Measurements from ENCODE around the gene CBFB.
"Not testable (repeated sequence)": the region's sequence is repeated elsewhere in the genome, so short reads cannot be mapped to it uniquely, and the experiment has no call there.

Gene CBFB

GRCh38 chr16:67028696-67029253 is at the start of gene CBFB:
Gene CBFB, plus strand, starts transcription at chr16:67029149. Its CDS starts 259 bp downstream, at chr16:67029408.
- Mint-ChIP-seq H3K9me3 (no peaks in the 10 kb centered on the region), H3K36me3 (ENCODE audit: low read depth) (peaks cover 39% of the 10 kb centered on the region), H3K27ac (peak within 1 kb of the TSS; percentile 89), H3K27me3 (ENCODE audit: low read depth) (no peaks in the 10 kb centered on the region), H3K4me1 (ENCODE audit: low read depth) (peaks cover 46% of the 10 kb centered on the region), H3K4me3 (peak within 1 kb of the TSS; percentile 93)
- peak; percentile 94 for DNase-seq (ENCODE audit: low spot score)

DNA sequence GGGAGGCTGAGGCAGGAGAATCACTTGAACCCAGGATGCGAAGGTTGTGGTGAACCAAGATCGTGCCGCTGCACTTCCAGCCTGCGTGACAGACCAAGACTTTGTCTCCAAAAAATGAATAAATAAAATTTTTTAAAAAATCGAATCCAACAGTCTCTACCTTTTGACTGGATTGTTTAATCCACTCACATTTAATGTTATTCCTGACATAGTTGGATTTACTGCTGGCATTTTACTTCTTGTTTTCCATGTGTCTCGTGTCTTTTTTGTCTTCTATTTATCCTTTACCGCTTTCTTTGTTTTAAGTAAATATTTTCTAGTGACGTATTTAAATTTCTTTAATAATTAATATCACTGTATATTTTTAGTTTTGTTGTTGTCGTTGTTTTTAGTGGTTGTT is 45.9 kb upstream of the CBFB start:
- H3K27ac Mint-ChIP-seq, result peak overlapping the region; percentile 93
- H3K9me3 Mint-ChIP-seq, result no peaks in the 10 kb centered on the region
- H3K4me3 Mint-ChIP-seq, result no peak overlapping the region
- DNase-seq (ENCODE audit: low spot score), result no peak
- H3K27me3 Mint-ChIP-seq (ENCODE audit: low read depth), result no peaks in the 10 kb centered on the region
- H3K36me3 Mint-ChIP-seq (ENCODE audit: low read depth), result peaks cover 11% of the 10 kb centered on the region
- peaks cover 55% of the 10 kb centered on the region for H3K4me1 Mint-ChIP-seq (ENCODE audit: low read depth)

DNA sequence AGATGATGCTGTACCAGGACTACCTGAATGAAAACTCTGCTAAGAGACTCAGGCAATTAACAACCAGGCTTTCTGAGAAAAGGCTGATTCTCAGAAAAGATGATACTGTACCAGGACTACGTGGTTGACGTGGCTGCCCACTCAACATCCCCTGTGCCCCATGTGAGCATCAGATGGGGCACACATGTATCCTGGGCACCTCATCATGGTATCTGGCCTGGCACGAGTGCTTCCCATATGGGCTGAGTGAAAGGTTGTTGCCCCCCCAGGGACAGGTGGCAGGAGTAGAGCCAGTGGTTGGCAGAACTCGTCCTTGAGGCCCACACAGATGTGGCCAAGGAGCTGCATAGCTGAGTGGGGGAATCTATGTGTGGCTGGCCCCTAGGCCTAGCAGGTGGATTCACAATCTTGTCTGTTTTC is 44.0 kb upstream of the CBFB start:
- Mint-ChIP-seq H3K27me3 (ENCODE audit: low read depth) (no peaks in the 10 kb centered on the region), H3K4me3 (peak overlapping the region; percentile 54), H3K4me1 (ENCODE audit: low read depth) (peaks cover 52% of the 10 kb centered on the region), H3K9me3 (no peaks in the 10 kb centered on the region), H3K27ac (peak overlapping the region; percentile 93), H3K36me3 (ENCODE audit: low read depth) (peaks cover 11% of the 10 kb centered on the region)
- DNase-seq (ENCODE audit: low spot score), result peak; percentile 83

- H3K4me3 Mint-ChIP-seq, result peak overlapping the region; percentile 62
- H3K27ac Mint-ChIP-seq, result peak overlapping the region; percentile 82
- H3K4me1 Mint-ChIP-seq (ENCODE audit: low read depth), result peaks cover 51% of the 10 kb centered on the region
- peaks cover 11% of the 10 kb centered on the region for H3K36me3 Mint-ChIP-seq (ENCODE audit: low read depth)
- no peaks in the 10 kb centered on the region for H3K9me3 Mint-ChIP-seq
- no peak for DNase-seq (ENCODE audit: low spot score)
- H3K27me3 Mint-ChIP-seq (ENCODE audit: low read depth), result no peaks in the 10 kb centered on the region
Observed at GRCh38 chr16:66986559-66986958, 42.4 kb upstream of the CBFB start.

DNA sequence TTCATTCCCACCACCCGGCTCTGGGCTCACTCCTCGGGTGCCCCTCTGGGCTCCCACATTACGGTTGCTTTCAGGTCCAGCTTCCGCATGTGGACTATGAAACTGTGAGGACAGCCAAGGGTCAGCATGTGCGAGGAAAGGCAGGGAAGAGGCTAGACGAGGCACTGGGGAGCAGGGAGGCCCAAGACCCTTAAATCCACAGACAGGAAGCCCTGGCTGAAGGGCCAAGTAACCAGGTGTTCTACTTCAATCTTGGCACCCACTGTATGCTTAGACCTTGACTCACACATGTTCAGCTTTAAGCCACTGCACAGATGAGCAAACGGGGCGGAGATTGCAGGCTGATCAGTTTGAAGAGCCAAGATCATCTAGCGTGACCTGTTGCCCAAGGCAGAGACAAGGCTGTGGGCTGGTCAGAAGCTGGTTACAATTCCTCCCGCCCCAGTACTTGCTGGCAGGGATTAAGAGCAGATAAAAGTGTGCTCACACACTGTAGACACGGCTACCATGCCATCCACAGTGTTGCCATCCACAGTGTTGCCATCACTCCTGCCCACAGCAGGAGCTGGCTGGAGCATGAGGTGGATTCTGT is 40.7 kb upstream of the CBFB start, which contains the start of gene CES4A:
Gene CES4A, plus strand, starts transcription at position 393 of the 592 bp plus-strand sequence. Its CDS starts 184 bp downstream, at position 577.
- peak within 1 kb of the TSS; percentile 63 for H3K4me3 Mint-ChIP-seq
- H3K4me1 Mint-ChIP-seq (ENCODE audit: low read depth), result peaks cover 45% of the 10 kb centered on the region
- DNase-seq (ENCODE audit: low spot score), result no peak
- no peaks in the 10 kb centered on the region for H3K27me3 Mint-ChIP-seq (ENCODE audit: low read depth)
- peaks cover 5% of the 10 kb centered on the region for H3K36me3 Mint-ChIP-seq (ENCODE audit: low read depth)
- H3K27ac Mint-ChIP-seq, result peak within 1 kb of the TSS; percentile 80
- H3K9me3 Mint-ChIP-seq, result no peaks in the 10 kb centered on the region

- Mint-ChIP-seq H3K27ac (no peak overlapping the region), H3K4me3 (no peak overlapping the region), H3K36me3 (ENCODE audit: low read depth) (peaks cover 4% of the 10 kb centered on the region), H3K27me3 (ENCODE audit: low read depth) (no peaks in the 10 kb centered on the region), H3K4me1 (ENCODE audit: low read depth) (peaks cover 21% of the 10 kb centered on the region), H3K9me3 (no peaks in the 10 kb centered on the region)
- DNase-seq (ENCODE audit: low spot score), result no peak
Observed at GRCh38 chr16:66991545-66992077, 37.3 kb upstream of the CBFB start.

- peaks cover 10% of the 10 kb centered on the region for H3K4me1 Mint-ChIP-seq (ENCODE audit: low read depth)
- not testable (repeated sequence) for H3K27ac Mint-ChIP-seq; H3K9me3 Mint-ChIP-seq; H3K36me3 Mint-ChIP-seq (ENCODE audit: low read depth); H3K27me3 Mint-ChIP-seq (ENCODE audit: low read depth); DNase-seq (ENCODE audit: low spot score); H3K4me3 Mint-ChIP-seq
Observed at GRCh38 chr16:66993558-66993957, 35.4 kb upstream of the CBFB start.

- Mint-ChIP-seq H3K4me1 (ENCODE audit: low read depth) (peaks cover 22% of the 10 kb centered on the region), H3K27me3 (ENCODE audit: low read depth) (no peaks in the 10 kb centered on the region), H3K27ac (no peak overlapping the region), H3K36me3 (ENCODE audit: low read depth) (no peaks in the 10 kb centered on the region), H3K4me3 (no peak overlapping the region), H3K9me3 (no peaks in the 10 kb centered on the region)
- DNase-seq (ENCODE audit: low spot score), result no peak
Observed at GRCh38 chr16:66996324-66996982, 32.5 kb upstream of the CBFB start.

- no peak overlapping the region for H3K4me3 Mint-ChIP-seq
- no peaks in the 10 kb centered on the region for H3K27me3 Mint-ChIP-seq (ENCODE audit: low read depth)
- DNase-seq (ENCODE audit: low spot score), result no peak
- no peak overlapping the region for H3K27ac Mint-ChIP-seq
- no peaks in the 10 kb centered on the region for H3K9me3 Mint-ChIP-seq
- H3K36me3 Mint-ChIP-seq (ENCODE audit: low read depth), result peaks cover 2% of the 10 kb centered on the region
- peaks cover 27% of the 10 kb centered on the region for H3K4me1 Mint-ChIP-seq (ENCODE audit: low read depth)
Observed at GRCh38 chr16:66996983-66997358, 32.0 kb upstream of the CBFB start.

DNA sequence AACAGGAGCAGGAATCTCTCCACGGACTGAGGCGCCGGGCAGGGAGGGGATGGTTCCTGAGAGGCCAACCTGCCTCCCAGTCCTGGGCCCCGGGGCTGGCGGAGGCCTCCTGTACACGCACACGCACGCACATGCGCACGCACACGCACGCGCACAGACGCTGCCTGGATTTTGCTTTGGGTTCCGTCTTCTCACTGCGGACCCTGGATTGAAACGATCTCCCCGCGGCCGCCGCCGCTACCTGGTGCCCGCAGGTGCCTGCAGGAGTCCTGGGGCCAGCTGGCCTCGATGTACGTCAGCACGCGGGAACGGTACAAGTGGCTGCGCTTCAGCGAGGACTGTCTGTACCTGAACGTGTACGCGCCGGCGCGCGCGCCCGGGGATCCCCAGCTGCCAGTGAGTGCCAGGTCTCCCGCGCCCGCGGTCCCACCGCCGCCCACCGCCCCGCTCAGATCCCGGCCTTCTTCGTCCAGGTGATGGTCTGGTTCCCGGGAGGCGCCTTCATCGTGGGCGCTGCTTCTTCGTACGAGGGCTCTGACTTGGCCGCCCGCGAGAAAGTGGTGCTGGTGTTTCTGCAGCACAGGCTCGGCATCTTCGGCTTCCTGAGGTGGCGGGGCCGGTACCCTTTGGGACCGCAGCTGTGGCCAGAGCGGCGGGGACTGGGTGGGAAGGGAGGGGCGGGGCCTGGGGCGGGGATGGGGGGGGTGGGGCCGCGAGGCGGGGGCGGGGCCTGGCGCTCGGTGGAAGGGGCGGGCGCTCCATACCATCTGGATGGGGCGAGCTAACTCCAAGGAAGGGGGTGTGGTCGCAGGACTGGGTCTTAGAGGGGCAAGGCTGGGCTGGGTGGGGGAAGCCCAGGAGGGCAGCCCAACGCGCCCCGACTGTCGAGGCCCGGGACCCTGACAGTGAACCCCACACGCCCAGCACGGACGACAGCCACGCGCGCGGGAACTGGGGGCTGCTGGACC is 28.3 kb upstream of the CBFB start:
- H3K4me1 Mint-ChIP-seq (ENCODE audit: low read depth), result peaks cover 29% of the 10 kb centered on the region
- H3K9me3 Mint-ChIP-seq, result no peaks in the 10 kb centered on the region
- DNase-seq (ENCODE audit: low spot score), result peak; percentile 47
- peak overlapping the region; percentile 79 for H3K4me3 Mint-ChIP-seq
- peak overlapping the region; percentile 82 for H3K27ac Mint-ChIP-seq
- H3K27me3 Mint-ChIP-seq (ENCODE audit: low read depth), result no peaks in the 10 kb centered on the region
- peaks cover 16% of the 10 kb centered on the region for H3K36me3 Mint-ChIP-seq (ENCODE audit: low read depth)

DNA sequence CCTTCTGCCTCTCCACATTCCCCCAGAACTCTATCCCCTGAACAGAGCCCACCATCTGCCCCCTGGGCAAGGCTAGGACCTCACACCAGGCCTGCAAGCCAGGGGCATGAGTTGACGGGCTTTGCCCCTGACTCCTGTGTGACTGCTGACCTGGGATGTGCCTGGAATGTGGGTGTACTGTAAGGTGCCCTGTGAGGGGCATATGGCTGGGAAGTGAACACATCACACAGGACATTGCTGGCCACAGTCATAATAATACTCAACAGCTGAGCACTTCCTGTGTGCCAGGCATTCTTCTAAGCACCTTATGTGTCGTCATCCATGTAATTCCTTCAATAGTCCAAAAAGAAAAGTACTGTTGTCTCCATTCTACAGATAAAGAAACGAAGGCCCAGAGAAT is 27.2 kb upstream of the CBFB start:
- Mint-ChIP-seq H3K36me3 (ENCODE audit: low read depth) (peaks cover 21% of the 10 kb centered on the region), H3K4me3 (peak overlapping the region; percentile 21), H3K4me1 (ENCODE audit: low read depth) (peaks cover 31% of the 10 kb centered on the region), H3K9me3 (no peaks in the 10 kb centered on the region), H3K27ac (no peak overlapping the region), H3K27me3 (ENCODE audit: low read depth) (no peaks in the 10 kb centered on the region)
- DNase-seq (ENCODE audit: low spot score), result no peak

DNA sequence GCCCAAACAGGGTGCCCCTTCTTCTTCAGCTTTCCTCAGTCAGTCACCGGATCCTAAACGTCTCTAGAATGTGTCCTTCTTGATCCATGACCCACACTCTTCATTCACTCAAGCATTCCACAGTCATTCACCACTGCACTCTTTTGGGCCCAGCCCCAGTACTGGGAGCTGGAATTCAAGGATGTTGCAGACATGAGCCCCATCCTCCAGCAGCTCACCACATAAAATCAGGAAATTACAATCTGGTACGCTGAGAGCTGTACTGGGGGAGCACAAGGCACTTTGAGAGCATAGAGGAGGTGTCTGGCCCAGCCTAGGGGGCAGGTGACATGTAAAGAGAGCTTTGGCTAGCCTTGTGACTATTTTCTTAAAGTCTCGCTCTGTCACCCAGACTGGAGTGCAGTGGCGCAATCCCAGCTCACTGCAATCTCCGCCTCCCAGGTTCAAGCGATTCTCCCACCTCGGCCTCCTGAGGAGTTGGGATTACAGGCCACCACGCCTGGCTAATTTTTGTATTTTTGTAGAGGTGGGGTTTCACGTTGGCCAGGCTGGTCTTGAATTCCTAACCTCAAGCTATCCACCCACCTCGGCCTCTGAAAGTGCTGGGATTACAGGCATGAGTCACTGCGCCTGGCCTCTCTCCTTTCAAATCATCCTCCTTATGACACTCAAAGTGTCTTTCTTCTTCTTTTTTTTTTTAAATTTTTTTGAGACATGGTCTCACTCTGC is 21.9 kb upstream of the CBFB start:
- Mint-ChIP-seq H3K4me1 (ENCODE audit: low read depth) (peaks cover 28% of the 10 kb centered on the region), H3K36me3 (ENCODE audit: low read depth) (peaks cover 27% of the 10 kb centered on the region), H3K9me3 (no peaks in the 10 kb centered on the region), H3K27ac (no peak overlapping the region), H3K4me3 (no peak overlapping the region), H3K27me3 (ENCODE audit: low read depth) (no peaks in the 10 kb centered on the region)
- no peak for DNase-seq (ENCODE audit: low spot score)

- H3K27ac Mint-ChIP-seq, result peak overlapping the region; percentile 16
Observed at GRCh38 chr16:67009158-67009557, 19.8 kb upstream of the CBFB start.

More at GRCh38 chr16:67009158-67009557, 19.8 kb upstream of the CBFB start:
- Mint-ChIP-seq H3K36me3 (ENCODE audit: low read depth) (peaks cover 22% of the 10 kb centered on the region), H3K9me3 (no peaks in the 10 kb centered on the region), H3K4me1 (ENCODE audit: low read depth) (peaks cover 31% of the 10 kb centered on the region), H3K27me3 (ENCODE audit: low read depth) (no peaks in the 10 kb centered on the region), H3K4me3 (no peak overlapping the region)
- DNase-seq (ENCODE audit: low spot score), result no peak
